DMS53 treated with DMSO at 0.1 percent for 48 hours (cell line): ENCODE data around the gene KAT14.
"Not testable (repeated sequence)": the region's sequence is repeated elsewhere in the genome, so short reads cannot be mapped to it uniquely, and the experiment has no call there.

Source experiments
- DNase-seq: peaks from one replicate; lab custom pipeline; 2025; ENCODE audit not compliant: unreplicated experiment; lab: John Stamatoyannopoulos, UW

KAT14 gene

GRCh38 chr20:18218280-18218679 lies 80.6 kb downstream of the KAT14 start:
- no peak for DNase-seq

GRCh38 chr20:18223409-18223808 lies 85.7 kb downstream of the KAT14 start:
- no peak for DNase-seq

- no peak for DNase-seq
Observed at GRCh38 chr20:18224968-18225568, 87.4 kb downstream of the KAT14 start.

- no peak for DNase-seq
Observed at GRCh38 chr20:18225632-18226031, 88.0 kb downstream of the KAT14 start.

GRCh38 chr20:18226741-18227140 lies 89.1 kb downstream of the KAT14 start:
- not testable (repeated sequence) for DNase-seq

- no peak for DNase-seq
Observed at GRCh38 chr20:18233408-18233943, 95.8 kb downstream of the KAT14 start.
